AG10803 (cell line): ENCODE results near the gene SUGP1.

Experiments used
- DNase-seq: peaks from one replicate; pipeline ENCODE4 v3.0.0; 2010; ENCODE audit warnings: low read depth
- H3K4me3 ChIP-seq: 2 replicates; pipeline ENCODE4 v1.5.1; 2011; ENCODE audit warnings: mild to moderate bottlenecking, low read length, control low read depth
- CTCF ChIP-seq: conservative IDR thresholded peaks from 2 replicates; pipeline ENCODE4 v1.5.1; 2011; ENCODE audit warnings: mild to moderate bottlenecking, low read length, control low read depth, inconsistent platforms

The SUGP1 gene

GRCh38 chr19:19226663-19227062 is 93.6 kb downstream of the SUGP1 start:
- no peak for TF ChIP-seq CTCF
- no peak for DNase-seq
- H3K4me3 ChIP-seq: no peak overlapping the region

- no peak for TF ChIP-seq CTCF
Measured at GRCh38 chr19:19226204-19226603, 94.1 kb downstream of the SUGP1 start.

More at GRCh38 chr19:19226204-19226603, 94.1 kb downstream of the SUGP1 start:
- no peak for DNase-seq
- no peak overlapping the region for H3K4me3 ChIP-seq
